Measurements from ENCODE around the gene ZSCAN32.

Gene ZSCAN32

GRCh38 chr16:3400779-3401688 is at the start of gene ZSCAN32, which contains the start of gene ZNF174:
TSS of gene ZSCAN32 (minus strand) at chr16:3401004. CDS start at chr16:3397557, 3,447 bp downstream.
TSS of gene ZNF174 (plus strand) at chr16:3401215. CDS start at chr16:3402005, 790 bp downstream.
- peak; percentile 98 for DNase-seq (ENCODE audit: low read depth)

GRCh38 chr16:3444032-3444388 is 43.2 kb upstream of the ZSCAN32 start:
- no peak for DNase-seq (ENCODE audit: low read depth)

DNA sequence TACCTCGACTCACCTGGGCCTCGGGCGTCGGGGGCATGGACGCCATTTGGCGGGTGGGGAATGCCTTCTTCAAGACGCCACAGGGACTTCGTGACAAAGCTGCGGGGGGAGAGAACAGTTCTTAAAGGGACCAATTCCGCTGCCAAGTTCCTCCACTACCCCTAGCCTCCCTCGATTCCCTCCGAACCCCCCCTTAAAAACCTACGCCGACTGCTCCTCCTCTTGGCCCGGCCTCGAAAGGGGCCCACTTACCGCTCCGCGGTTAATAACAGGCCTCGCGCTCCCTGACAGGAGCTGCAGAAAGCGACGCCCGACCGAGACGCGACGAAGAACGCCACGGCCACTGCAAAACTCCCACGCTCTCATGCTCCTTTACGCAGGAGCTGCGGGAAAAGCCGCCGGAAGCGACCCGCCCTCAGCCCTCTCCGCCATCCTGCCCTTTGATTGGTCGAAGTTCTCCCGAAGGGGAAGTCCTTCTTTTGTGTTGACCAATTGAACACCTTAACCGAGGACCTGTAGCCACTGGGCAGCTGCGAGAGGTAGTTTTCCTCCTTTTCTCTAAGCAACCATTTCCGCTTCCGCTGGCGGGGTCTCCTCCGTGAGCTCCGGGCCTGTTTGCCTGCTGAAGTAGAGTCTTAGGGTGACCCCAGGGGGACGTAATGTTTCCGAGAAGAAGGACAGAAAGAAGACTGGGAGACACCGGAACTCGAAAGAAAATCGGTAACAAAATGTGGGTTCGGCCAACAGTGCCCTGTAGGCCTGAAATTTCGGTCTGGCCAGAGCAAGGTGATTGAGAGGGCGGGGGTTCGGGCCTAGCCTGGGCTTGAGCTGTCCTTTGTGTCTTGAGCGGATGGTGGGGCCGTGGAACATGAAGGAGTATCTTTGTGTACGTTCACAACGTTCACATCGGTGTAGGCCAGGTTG is 42.6 kb upstream of the ZSCAN32 start, which contains the start of the genes NAA60 and ZNF597:
Gene NAA60 (plus strand): TSS at position 573 of the 924 bp plus-strand sequence. CDS start 32,548 bp downstream, outside the sequence.
Gene ZNF597 (minus strand): TSS at position 397 of the 924 bp plus-strand sequence. CDS start 351 bp downstream, at position 46.
- DNase-seq (ENCODE audit: low read depth): peak; percentile 49

DNA sequence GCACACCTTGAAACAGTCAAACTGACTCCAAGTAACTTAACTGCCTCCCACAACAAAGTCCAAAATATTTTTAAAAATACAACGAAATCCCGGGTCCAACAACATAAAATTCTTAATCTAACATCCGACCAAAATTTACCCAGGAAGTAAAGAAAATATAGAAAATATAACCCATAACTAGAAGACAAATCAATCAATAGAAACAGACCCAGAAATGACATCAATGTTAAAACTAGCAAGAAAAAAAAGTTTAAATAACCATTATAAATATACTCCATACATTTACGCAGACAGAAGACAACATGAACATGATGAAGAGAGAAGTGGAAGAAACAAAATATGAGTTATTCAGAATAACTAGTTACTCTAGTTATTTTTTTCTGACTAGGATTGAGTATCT is 38.8 kb upstream of the ZSCAN32 start:
- DNase-seq (ENCODE audit: low read depth): no peak

GRCh38 chr16:3434373-3434772 is 33.6 kb upstream of the ZSCAN32 start:
- no peak for DNase-seq (ENCODE audit: low read depth)

DNA sequence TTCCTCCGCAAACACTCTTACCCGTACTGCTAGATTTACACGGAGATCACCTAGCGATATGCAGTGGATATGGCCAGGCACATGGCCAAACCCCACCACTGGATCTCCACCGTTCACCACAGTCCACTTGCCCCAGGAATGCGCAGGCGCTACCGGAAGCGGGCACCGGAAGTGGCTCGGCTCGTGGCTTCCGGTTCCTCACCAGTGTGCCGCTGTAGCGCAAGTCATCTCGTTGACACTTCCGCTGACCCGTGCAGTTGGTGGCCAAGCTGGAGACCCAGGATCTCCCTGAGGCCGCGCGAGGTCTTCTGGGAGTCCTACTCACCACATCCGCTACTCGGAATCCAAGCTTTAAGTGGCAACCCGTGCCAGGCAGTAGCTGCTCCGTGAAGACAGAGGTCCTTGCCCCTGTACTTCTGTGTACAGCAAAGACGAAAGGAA is 31.0 kb upstream of the ZSCAN32 start:
- DNase-seq (ENCODE audit: low read depth): no peak

- no peak for DNase-seq (ENCODE audit: low read depth)
Measured at GRCh38 chr16:3413730-3414379, 13.1 kb upstream of the ZSCAN32 start.

DNA sequence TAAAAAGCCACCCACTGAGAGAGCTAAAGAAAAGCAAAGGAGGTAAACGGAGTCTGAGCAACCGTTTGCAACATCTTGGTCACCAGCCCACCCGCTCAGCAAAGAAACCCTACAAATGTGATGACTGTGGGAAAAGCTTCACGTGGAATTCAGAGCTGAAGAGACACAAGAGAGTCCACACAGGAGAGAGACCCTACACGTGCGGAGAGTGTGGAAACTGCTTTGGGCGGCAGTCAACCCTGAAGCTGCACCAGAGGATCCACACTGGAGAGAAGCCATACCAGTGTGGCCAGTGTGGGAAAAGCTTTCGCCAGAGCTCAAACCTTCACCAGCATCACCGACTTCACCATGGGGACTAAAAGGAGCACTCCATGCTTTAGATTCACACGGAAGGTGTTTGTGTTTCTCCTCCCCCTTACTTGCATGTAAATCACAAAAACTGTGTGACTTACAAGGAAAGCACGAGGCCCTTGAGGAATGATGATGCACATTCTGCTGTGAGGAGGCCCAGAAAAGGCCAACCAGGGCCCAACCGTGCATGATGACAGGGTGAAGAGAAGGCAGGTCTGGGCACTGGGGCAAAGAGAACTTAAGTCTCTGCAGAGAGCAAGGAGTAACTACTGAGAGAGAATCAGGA is 7.9 kb upstream of the ZSCAN32 start:
- no peak for DNase-seq (ENCODE audit: low read depth)

DNA sequence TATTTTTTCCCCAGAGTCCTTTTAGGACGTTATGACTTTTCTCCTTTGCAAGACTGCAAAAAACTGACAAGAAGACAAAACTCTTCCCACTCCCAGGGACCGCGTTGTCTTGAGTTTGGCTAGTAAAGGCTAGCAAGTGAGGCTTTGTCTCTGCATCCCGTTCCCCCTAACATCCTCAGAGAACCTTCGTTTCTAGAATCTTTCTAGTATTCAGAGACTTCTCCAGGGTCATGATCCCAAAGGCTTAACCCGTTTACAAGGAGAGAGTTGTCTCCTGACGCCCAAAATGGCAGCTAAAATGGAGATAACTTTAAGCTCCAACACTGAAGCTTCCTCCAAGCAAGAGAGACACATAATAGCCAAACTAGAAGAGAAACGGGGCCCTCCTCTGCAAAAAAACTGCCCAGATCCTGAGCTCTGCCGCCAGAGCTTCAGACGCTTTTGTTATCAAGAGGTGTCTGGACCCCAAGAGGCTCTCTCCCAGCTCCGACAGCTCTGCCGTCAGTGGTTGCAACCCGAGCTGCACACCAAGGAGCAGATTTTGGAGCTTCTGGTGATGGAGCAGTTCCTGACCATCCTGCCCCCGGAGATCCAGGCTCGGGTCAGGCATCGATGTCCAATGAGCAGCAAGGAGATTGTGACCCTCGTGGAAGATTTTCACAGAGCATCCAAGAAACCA is 1.1 kb upstream of the ZSCAN32 start:
- no peak for DNase-seq (ENCODE audit: low read depth)

GRCh38 chr16:3400446-3400778 is 392 bp downstream of the ZSCAN32 start:
- DNase-seq (ENCODE audit: low read depth): no peak

- no peak for DNase-seq (ENCODE audit: low read depth)
Measured at GRCh38 chr16:3389663-3390338, 11.0 kb downstream of the ZSCAN32 start.

- DNase-seq (ENCODE audit: low read depth): no peak
Measured at GRCh38 chr16:3388325-3388724, 12.5 kb downstream of the ZSCAN32 start.

GRCh38 chr16:3383045-3383448 is 17.8 kb downstream of the ZSCAN32 start:
- no peak for DNase-seq (ENCODE audit: low read depth)

DNA sequence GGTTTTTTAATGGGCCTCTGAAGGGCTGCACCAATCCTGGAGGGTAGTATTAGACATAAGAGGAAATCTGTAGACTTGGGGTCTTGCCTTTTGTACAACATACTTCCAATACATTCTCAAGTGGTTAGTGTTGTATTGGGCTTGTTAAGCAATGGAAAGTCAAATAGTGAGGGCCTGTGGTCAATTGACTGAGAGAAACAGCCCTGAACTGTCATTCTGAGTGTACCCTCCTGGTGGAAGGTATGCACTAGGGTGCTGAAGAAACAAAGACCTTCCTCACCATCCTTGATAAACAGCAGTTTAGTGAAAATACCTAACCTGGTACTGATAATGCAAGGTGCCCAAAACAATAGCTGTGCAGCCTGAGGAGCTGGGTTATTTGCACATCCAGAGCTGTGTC is 22.9 kb downstream of the ZSCAN32 start:
- no peak for DNase-seq (ENCODE audit: low read depth)

DNA sequence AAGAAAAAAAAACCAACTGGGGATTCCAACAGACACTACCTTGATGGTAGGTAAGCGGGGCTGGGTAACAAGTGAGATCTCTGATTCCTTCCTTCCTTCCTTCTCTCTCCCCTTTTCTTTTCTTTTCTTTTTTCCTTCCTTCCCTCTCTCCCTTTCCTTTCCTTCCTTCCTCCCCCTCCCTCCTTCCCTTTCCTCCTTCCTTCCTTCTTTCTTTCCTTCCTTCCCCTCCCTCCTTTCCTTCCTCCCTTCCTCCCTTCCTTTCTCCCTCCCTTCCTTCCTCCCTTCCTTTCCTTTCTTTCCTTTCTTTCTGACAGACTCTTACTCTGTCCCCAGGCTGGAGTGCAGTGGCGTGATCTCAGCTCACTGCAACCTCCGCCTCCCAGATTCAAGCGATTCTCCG is 25.1 kb downstream of the ZSCAN32 start:
- no peak for DNase-seq (ENCODE audit: low read depth)

DNA sequence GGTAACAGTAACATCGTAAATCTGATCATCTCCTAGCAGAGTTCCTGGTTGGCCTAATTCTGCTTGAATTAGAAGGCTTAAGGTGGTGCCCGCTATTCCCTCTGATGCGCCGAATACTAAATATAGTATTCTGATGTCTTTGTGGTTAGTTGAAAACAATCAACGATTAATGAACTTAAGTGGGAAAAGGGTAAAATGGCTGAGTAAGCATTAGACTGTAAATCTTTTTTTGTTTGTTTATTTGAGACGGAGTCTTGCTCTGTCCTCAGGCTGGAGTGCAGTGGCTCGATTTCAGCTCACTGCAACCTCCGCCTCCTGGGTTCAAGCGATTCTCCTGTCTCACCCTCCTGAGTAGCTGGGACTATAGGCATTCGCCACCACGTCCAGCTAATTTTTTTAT is 31.7 kb downstream of the ZSCAN32 start:
- DNase-seq (ENCODE audit: low read depth): no peak

GRCh38 chr16:3364774-3365427 is 35.9 kb downstream of the ZSCAN32 start:
- DNase-seq (ENCODE audit: low read depth): peak; percentile 62

- DNase-seq (ENCODE audit: low read depth): no peak
Measured at GRCh38 chr16:3363793-3364192, 37.0 kb downstream of the ZSCAN32 start.

GRCh38 chr16:3362931-3363330 is 37.9 kb downstream of the ZSCAN32 start:
- no peak for DNase-seq (ENCODE audit: low read depth)

DNA sequence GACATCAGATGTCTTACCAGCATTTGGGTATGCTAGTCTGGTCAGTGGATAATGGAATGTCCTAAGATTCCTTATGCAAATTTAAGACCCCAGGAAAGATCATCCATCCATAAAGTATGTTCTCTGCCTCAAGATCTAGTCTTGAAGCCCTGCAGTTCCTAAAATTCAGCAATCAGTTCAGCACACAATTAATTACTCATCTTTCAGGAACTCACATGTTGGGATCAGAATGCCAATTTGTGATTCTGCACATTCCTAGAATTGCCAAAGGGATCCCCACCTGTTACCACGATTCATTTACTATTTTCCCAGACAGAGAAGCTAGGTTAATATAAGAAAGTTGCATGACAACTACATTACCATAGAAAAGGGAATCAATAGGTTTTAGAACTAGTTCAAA is 41.9 kb downstream of the ZSCAN32 start:
- DNase-seq (ENCODE audit: low read depth): no peak
